GM15510 (cell line): ENCODE data around the gene NKX6-2.

Source experiments
- POLR2A ChIP-seq: IDR thresholded peaks from 3 replicates; pipeline ENCODE4 v1.6.1; 2011; ENCODE audit warnings: borderline replicate concordance; ENCODE audit not compliant: insufficient read length; ENCODE audit errors: extremely low read depth

Gene NKX6-2

DNA sequence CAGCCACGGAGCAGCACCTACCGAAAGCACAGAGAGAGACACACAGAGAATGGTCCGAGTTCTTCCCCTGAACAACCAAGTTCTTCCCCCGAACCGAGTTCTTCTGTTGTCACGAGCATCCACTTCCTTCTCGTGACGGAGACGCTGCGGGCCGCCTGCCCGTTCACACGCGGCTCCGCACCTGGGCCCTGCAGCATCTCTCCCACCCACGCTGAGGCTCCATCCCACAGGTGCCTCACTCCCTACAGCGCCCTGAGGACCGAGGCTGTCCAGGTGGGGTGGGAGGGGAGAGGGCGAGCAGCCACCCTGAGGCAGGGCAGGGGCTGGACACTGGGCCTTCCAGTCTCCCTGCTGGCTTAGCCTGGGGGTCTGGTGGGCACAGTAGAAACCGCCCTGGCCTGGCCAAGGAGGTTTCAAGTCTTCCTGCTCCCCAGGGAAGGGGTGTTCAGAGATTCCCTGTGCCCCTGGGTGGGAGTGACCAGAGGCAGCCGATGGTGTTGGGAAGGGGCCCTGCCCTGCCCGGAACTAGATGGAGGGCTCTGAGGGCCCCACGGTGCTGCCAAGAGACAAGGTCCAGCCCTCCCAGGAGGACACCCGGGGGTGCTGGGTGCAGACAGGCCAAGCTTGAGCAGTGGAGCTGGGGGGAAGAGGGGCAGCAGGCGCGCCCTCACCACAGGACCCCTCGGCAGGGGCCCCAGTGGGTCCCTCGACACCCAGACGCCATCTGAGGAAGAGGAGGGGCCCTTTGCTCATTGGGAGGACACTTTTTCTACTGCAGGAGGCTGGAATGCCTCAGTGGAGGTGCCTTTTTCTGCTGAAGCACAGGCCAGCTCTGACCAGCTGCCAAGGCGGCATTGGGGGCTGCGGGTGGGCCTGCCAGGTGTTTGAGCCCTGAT is 5.2 kb upstream of the NKX6-2 start:
- no peak for TF ChIP-seq POLR2A

DNA sequence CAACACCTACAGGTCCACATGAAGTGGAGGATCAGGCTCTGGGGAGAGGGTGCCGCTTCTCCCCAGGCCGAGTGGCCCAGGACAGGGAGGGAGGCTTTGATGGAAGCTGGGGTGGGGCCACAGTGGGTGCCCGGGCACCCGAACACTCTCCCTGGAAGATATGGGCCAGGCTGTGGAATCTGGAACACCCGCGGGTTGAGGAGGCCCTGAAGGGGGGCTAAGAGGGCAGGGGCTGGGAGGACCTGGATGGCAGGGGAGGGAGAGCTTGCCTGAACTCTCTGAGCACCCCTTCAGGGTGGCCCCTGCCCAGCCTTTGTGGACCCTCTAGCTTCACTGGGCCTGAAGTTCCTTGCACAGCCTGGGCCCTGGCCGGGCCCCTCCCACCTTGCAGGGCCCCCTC is 4.5 kb upstream of the NKX6-2 start:
- no peak for TF ChIP-seq POLR2A

DNA sequence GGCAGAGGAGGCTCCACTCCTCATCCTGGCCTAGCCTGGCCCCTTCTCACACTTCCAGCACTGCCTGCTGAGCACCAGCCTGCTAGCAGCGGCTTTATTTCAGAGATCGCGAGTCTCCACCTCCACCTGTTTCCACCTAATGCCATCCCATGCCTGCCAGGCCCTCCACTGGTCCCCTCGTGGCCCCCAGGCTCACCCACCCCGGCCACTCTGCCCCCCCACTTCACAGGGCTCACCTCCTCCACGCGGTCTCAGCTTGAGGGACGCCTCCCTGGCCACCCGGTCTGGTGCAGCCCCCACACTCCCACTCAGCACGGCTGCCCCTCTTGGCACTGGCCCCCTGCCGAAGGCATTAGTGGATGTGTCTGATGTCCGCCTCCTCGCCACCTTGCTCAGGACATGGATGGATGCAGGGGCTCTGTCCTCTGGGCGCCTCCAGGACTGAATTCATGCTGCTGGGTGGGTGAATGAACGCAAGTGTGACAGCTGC is 3.8 kb upstream of the NKX6-2 start:
- TF ChIP-seq POLR2A: no peak

DNA sequence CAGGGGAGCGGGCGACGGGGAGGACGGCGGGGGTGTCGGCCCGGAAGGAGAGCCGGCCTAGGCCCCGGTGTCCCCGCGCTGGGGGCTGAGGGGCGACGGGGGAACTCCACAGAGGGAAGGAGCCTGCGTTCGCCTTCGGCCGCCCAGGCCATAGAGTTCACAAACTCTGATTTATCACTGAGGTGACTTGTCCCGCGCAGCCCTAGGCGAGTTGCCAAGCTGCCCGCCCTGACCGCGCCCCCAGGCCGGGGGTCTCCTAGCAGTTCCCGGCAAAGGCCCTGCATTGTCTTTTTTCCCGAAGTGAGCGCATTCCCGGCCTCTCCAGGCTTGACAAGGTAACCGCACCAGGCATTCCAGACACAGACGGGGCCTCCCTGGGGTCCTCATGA is 2.9 kb upstream of the NKX6-2 start:
- no peak for TF ChIP-seq POLR2A

DNA sequence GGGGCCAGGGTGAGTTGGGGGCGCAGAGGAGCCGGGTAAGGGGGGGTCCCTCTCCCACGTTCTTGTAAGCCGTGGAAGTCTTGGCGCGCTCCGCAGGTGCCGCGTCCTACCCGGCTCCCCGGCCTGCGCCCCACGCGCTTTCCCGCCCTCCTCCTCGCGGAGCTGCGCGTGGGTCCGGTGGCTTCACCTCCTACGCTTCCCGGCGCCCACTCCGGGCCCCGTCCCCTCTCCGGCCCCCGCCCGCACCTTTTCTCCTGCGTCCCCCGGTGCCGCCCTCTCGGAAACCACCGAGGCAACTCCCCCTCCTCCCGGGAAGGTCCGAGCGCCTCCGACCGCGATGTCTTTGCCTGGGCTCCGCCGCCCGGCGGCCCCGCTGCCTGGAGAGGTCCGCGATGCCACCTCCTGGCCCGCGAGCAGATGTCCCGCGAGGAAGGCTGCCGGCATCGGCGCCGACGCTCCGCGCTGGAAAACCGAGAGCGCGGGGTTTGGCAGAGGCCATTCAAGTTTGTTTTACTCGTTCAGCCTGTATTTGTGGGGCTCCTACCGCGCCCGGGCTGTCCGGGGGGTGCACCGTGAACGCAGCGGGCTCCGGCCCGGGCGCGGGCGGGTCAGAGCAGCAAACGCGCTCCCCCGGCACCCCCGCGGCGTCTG is 2.4 kb upstream of the NKX6-2 start:
- TF ChIP-seq POLR2A: no peak

DNA sequence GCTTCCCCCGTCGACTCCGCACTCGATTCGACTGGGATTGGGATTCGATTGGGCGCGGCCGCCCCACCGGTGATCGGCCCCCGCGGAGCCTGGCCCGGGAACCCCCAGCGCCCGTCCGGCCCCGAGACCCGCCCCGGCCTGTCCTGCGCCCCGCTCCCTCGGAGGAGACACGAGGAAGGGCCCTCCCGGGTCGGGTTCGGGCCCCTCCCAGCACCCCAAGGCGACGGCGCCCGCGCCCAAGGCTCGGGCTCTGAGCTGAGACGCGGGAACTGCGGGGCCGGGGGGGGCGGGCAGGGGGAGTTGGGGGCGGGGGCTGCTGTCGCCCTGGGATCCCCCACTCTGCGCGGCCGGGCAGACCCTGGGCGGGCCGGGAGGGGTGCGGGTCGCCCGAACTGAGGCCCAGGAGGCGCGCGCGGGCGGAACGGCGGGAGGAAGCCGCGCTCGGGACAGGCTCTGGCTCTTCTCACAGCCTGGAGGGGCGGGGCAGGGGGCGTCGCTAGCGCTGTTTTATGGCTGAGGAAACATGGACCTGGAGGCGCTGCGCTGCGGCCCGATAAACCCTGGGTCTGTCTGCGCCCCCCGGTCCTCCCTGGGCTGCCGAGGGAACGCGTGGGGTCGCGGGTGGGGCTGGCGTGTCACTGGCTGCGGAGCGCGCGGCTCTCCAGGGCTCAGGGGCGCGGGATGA is 1.7 kb upstream of the NKX6-2 start:
- TF ChIP-seq POLR2A: no peak

DNA sequence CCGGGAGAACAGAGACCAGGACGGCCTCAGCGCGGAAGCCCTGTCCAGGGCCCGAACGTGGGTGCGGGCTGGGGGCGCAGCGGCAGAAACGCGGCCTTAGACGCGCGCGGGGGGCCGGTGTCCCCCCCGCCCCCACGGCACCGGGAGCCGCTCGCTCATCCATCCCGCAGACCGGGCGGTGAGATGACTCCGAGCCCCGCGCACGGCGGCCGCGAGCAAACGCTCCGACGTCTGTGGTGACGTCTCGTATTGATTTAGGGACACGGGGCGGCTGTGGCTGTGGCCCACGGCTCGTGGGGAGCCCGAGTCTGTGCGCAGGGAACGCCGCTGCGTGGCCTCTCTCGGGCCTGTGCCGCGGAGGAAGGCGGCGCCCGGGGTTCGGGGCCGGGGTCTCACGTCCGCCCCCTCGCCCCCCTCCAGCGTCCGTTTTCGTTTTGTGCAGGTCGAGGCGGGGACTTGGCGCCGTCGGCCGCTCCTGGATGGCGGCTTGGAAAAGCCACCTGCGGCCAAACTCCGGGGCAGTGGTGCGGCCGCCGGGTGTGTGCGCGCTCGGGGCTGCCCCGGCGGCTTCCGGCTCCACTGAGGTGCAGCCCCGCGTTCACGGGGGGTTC is 1.0 kb upstream of the NKX6-2 start:
- TF ChIP-seq POLR2A: no peak

DNA sequence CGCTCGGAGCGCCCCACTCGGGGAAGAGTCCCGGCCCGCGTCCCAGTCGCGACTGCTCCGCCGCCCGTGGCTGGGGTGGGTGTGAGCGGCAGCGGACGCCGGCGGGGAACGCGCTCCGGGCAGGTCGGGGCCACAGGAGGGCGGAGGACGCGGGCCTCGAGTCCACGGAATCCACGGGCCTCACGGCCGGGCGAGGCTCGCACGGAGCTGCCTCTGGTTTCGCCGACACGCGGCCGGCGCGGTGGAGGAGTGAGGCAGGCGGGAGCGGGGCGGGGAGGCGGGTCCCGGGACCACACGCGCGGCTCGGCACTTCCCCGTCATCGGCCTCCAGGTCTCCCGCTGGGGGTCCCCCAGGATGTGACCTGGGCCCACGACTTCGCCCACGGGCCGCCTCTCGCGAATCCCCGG is 533 bp upstream of the NKX6-2 start:
- no peak for TF ChIP-seq POLR2A

DNA sequence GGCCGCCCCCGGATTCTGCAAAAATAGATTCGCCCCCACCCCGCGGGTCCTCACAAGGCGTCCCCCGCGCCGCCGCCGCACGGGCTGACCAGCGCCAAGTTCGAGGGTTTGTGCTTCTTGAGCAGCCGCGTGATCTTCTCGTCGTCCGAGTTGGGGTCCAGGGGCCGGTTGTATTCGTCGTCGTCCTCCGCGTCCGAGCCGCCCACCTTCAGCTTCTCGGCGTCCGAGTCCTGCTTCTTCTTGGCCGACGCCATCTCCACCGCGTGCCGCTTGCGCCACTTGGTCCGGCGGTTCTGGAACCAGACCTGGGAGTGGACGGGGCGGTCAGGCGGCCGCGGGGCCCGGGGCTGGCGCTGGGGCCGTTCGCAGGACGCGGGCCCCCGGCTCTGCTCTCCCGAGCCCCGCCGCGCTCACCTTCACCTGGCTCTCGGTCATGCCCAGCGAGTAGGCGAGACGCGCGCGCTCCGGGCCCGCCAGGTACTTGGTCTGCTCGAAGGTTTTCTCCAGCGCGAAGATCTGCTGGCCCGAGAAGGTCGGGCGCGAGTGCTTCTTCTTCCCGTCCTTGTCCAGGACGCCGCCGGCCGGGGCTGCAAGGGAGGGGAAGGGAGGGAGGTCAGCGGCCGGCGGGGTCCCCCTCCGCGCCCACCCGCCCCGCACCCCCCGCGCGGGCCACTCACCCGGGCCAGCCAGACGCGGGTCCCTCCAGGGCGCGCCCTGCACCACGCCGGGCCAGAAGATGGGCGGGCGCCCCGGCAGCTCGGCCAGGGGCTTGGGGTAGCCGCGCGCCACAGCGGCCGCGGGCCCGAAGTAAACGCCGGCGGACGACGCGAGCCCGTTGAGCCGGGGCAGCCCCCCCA is 853 bp downstream of the NKX6-2 start:
- TF ChIP-seq POLR2A: no peak

DNA sequence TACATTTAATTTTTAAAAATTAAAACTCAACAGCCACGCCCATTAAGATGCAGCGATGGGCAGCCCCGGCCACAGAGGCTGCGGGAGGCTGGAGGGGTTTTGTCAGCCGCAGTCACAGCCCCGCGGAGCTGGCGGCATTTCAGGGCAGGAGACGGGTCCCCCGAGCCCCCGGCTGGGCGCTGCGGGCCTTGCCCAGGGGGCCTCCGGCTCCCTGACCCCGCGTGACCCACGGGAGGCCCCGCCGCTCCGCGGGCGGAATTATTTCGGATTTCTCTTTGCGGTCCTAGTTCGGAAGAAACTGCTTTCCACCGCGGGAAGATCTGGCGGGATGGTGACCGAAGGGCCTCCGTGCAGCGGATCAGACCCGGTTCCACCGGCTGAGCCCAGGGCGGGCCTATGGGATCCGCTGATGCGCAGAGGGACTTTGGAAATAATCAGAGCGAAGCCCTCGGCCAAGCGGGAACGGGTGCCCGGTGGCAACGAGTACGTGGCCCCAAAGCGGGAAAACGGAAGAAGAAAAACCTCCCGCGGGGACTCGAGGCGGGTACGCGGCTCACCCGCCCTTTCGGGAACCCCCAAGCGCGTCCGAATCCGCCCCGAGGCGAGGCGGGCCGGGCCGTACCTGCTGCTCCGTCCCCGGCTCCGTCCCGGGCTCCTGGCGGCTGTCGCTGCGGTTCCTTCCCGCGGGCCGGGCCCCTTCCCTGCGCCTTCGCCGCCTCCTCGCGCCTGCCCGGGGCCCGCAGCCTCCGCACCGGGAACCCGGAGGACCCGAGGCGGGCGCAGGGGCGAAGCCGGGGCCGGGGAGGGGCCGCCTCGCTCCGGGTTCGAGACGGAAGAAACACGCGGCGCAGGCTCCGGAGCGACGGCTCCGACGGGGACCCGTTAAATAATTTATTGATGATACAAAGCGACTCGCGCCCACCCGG is 1.7 kb downstream of the NKX6-2 start:
- no peak for TF ChIP-seq POLR2A

DNA sequence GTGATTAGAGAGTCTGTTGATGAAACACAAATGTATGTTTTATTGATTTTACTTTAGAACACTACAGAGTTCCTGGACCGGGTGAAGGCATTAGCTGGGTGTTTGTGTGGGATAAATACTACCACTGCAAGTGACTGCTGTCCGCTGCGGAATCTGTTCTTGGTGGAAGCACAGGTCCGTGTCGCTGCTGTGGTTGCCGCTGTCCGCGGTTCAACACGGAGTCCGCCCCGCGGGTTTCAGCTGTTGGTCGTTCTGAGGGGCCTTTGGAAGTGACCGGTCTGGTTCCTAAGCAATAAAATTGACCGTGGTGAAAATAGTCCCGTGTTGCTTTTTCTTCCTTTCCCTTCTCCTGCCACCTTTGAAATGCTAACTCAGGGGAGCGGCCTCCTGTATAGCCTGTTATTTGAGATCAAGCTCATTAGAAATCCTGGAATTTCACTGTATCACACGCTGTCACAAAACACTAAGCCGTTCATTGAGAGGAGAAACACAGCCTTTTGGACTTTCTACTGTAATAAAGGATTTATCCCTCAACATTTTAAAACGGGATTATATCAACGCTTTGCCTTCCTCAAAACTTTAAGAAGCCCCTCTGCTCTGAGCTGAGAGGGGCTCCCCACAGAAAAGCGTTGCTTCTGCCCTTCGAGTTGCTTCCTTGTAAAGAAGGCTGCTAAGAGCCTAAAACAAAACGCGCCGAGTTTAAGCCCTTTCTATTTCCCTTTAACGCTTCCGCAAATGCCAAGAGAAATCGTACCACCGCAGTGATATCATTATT is 2.6 kb downstream of the NKX6-2 start:
- no peak for TF ChIP-seq POLR2A

DNA sequence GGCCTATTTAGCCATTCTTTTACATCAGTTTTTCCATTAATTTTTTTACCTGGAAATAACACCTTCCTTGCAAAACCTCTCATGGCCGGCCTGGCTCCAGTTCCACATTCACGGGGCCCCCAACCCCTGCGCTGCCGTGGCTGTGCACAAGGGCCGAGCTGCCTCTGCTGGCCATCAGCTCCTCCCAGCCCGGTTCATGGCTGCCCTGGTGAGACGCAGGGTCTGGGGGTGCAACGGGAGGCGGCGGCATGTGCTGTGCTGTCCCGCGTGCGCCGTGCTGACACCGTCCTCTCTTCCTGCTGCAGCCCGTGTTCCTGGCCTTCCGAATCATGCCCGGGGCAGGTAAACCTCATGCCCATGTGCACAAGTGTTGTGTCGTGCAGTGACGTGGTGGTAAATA is 4.4 kb downstream of the NKX6-2 start:
- no peak for TF ChIP-seq POLR2A

DNA sequence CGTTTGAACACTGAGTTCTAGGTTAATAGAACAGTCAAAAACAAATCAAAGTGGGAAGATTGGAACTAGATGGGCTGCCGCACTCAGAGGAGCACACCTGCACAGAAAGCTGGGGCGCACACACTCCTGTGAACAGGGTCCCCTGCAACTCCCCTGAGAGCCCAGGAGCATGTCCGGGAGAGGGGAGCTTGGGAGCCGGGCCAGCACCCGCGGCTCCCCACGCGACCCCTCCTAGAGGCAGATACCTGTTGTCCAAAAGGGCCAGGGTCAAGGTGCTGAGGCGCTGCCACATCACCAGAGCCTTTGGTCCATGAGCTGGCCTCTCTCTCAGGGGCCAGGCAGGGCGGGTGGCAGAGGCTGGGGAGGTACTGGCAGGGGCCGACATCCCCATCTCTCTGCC is 5.6 kb downstream of the NKX6-2 start:
- TF ChIP-seq POLR2A: no peak
